Mononuclear cell (primary cell): ENCODE measurements around the gene GPATCH2L. TPM values are rescaled to one million over a fixed set of nuclear protein-coding genes. Genes with fewer than 3 reads are reported as not detected.

Source experiments
- H3K27me3 ChIP-seq: 2 replicates; pipeline ENCODE4 v1.6.0; 2011; ENCODE audit warnings: low read length, control low read depth; ENCODE audit not compliant: insufficient read depth
- H3K4me1 ChIP-seq: 2 replicates; pipeline ENCODE4 v1.5.1; 2011; ENCODE audit warnings: mild to moderate bottlenecking, low read length, control low read depth; ENCODE audit not compliant: insufficient read depth
- H3K4me3 ChIP-seq: 2 replicates; pipeline ENCODE4 v1.5.1; 2011; ENCODE audit warnings: mild to moderate bottlenecking, low read length, moderate library complexity
- H3K9me3 ChIP-seq: 2 replicates; pipeline ENCODE4 v1.5.1; 2011; ENCODE audit warnings: low read depth, mild to moderate bottlenecking, control low read depth, low read length
- total RNA-seq: library from RNA; depleted of rRNA; stranded (reverse); fragments of >200 nt; gene quantifications from one replicate; pipeline ENCODE4 v1.2.3, GENCODE V29; 2012

GPATCH2L gene
- total RNA-seq, 1 donor: 128 TPM

DNA sequence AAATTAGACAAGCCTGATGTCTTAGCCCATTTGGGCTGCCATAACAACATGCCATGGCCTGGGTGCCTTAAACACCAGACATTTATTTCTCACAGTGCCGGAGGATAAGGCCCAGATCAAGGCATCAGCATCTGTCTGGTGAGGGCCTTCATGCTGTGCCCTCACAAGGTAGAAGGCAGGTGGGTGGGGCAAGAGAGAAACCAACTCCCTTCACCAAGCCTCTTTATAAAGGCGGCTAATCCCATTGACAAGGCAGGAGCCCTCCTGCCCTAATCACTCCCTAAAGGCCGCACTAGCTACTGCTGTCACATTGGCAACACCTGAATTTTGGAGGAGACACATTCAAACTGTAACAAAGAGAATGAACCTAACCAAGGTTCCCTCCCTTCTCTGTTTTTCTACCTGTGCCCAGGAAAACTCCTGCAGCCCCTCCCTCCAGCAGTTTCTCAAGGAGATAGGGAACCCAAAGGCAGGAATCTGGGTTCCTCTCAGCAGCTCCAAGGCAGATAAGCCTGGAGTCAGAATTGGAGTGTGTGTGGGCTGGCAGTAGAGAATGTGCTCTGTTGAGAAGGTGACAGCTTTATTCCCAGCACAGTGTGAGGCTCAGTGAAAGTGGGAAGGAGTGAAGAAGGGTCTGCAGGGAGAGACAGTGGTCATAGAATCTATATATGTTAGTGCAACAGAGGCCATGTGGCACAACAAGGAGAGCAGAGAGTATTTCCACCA is 21.7 kb upstream of the GPATCH2L start:
- Histone ChIP-seq H3K9me3 (no peaks in the 10 kb centered on the region), H3K4me3 (no peak overlapping the region)

DNA sequence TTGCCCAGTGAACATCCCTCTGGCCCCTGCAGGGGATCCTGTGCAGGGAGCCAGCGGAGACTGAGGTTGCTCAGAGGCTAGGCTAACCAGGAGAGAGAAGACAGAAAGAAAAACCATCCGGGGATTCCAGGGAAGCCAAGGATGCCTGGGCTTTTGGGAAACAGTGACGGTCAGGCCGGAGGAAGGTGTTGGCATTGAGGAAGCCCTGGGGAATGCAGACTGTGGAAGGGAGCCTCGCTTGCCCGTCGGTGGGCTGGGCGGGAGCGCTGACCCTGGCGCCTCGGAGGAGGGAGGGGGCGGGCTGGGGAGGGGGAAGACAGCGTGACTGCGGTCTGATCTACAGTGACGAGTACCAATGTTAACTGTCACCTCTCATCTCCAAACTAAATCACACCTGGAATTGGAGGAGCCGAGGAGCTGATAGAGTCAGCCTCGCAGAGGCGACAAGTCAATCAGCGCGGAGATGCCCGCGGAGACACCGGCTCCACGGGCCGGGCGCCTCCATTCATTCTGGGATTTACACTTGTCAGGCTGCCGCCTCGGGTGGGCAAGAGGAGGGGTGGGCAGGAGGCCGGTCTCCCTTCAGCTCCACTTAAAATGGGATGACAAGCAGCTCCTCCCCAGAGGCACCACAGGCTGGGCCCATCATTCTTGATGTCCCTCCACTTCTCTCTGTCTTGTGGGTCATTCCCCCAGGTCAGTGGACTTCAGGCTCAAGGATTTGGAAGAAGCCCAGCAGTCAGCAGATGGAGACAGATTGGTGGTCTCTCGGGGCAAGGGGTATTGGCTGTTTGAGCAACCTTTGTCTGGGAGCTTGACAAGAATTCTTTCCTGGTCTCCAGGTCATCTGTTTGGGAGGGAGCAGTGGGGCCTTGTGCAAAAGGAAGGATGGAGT is 20.4 kb upstream of the GPATCH2L start:
- Histone ChIP-seq H3K4me3 (no peak overlapping the region), H3K9me3 (no peaks in the 10 kb centered on the region), H3K4me1 (no peaks in the 10 kb centered on the region), H3K27me3 (peaks cover 7% of the 10 kb centered on the region)

More for the DNA sequence above, 21.7 kb upstream of the GPATCH2L start:
- Histone ChIP-seq H3K27me3 (peaks cover 6% of the 10 kb centered on the region), H3K4me1 (no peaks in the 10 kb centered on the region)

DNA sequence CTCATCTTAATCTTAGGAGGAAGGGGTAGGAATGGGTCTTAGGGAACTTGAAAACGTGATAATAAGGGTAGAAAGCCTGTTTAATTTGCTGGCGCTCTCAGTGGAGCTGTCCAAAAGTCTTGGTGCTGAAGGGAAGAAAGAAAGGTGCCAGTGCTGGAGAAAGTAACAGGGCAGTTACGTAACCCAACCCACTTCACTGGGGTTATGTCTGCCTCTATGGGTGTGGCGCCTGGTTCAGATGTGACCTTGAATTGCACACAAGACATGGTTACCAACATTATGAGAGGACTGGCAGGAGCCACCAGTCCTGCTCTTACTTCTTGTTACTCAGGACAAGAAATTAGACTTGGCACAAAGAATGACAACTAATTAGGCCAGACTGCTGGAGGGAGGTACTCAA is 18.6 kb upstream of the GPATCH2L start:
- Histone ChIP-seq H3K9me3 (no peaks in the 10 kb centered on the region), H3K4me1 (no peaks in the 10 kb centered on the region), H3K27me3 (peaks cover 25% of the 10 kb centered on the region), H3K4me3 (no peak overlapping the region)

DNA sequence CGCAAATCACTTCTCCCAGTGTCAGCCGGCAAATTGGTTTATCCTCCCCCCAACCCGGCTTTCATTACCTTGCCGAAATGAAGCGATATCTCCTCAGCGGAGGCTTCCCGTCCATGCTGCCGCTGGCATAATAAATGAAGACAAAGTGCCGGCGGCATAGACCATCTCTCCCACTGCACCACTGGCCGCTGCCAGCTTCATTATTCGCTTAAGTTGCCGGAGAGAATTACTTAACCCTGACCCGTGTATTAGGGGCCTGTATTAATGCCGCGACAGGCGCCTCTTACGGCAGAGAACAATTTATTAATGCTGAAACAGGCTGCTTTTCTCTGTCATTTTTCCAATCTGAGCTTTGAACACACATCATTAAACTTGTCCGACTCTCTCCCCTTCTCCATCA is 17.5 kb upstream of the GPATCH2L start:
- Histone ChIP-seq H3K4me3 (no peak overlapping the region), H3K27me3 (peaks cover 33% of the 10 kb centered on the region), H3K4me1 (no peaks in the 10 kb centered on the region), H3K9me3 (no peaks in the 10 kb centered on the region)

DNA sequence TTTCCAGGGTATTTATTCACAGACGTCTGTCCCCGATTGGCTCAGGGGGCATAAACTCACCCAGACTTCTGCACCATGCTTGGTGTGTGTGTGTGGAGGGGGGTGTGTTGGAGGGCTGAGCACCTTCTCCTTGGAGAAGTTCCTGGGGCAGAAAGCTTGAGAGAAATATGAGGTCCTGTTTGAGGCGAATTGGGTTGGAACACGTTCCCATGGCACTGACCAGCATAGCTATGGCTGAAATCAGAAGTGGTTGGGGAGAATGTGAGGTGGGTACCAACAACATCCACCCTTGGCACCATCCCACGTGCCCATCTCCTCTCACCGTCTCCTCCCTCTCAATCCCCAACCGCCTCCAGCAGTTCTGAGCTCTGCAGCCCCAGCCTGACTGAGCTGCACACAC is 16.0 kb upstream of the GPATCH2L start:
- peaks cover 48% of the 10 kb centered on the region for H3K27me3 ChIP-seq
- no peaks in the 10 kb centered on the region for H3K4me1 ChIP-seq
- H3K9me3 ChIP-seq: no peaks in the 10 kb centered on the region
- no peak overlapping the region for H3K4me3 ChIP-seq

DNA sequence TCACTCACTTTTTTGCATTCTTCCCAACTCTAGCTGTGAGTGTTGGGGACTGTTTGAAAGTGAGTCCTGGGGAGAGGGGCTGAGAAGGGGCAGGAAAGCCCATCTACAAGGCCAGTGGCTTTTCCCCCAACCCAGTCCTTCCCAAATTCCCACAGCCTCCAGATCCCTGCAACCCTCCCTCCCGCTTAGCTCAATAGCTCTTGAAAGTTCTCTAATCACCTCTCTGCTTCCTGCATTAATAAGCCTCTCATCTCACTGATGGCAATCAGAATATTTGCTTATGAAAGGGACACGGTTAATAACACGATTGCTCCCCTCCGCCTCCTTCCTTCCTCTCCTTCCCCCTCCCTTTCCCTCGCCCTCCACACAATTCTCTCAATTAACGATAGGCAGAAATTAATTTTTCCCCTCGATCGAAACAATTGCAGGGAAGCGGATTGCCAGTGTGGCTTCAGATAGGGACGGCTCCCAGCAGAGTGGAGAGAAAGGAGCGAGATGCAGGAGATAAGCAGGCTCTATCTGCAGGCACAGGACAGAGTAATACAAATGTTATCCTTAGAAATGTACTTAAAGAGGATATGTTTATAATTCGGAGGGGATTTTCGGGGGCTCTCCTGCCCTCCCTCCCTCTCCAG is 15.1 kb upstream of the GPATCH2L start:
- no peaks in the 10 kb centered on the region for H3K4me1 ChIP-seq
- peaks cover 53% of the 10 kb centered on the region for H3K27me3 ChIP-seq
- H3K4me3 ChIP-seq: no peak overlapping the region
- no peaks in the 10 kb centered on the region for H3K9me3 ChIP-seq

DNA sequence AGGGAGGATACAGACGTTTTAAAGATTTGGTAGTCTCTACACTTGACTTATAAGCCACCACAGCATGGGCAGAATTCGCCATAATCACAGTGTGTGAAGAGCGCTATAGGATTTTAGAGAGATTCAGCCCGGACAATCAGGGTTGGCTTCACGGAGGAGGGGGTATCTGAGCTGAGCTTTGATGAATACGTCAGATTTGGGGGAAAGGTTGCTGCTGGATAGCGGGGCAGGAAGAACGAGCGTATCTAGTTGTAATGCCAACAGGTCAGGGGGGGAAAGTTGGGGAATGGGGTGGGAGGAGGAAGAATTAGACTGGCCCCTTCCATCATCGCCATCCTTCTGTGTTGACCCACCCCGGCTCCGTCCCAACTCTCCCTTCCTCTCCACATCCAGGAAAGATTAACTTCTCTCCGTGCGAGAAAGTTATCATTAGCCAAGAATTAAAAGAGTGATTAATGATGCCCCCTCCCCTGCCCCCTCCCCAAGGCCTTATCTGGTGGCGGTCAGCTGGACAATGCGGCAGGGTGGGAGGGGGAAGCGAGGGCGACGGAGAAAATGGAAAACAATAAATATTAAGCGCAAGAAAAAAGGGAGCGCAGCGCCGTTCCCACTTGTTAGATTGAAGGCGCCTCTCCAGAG is 13.5 kb upstream of the GPATCH2L start:
- peaks cover 2% of the 10 kb centered on the region for H3K9me3 ChIP-seq
- H3K4me3 ChIP-seq: no peak overlapping the region
- peaks cover 50% of the 10 kb centered on the region for H3K27me3 ChIP-seq
- H3K4me1 ChIP-seq: no peaks in the 10 kb centered on the region

DNA sequence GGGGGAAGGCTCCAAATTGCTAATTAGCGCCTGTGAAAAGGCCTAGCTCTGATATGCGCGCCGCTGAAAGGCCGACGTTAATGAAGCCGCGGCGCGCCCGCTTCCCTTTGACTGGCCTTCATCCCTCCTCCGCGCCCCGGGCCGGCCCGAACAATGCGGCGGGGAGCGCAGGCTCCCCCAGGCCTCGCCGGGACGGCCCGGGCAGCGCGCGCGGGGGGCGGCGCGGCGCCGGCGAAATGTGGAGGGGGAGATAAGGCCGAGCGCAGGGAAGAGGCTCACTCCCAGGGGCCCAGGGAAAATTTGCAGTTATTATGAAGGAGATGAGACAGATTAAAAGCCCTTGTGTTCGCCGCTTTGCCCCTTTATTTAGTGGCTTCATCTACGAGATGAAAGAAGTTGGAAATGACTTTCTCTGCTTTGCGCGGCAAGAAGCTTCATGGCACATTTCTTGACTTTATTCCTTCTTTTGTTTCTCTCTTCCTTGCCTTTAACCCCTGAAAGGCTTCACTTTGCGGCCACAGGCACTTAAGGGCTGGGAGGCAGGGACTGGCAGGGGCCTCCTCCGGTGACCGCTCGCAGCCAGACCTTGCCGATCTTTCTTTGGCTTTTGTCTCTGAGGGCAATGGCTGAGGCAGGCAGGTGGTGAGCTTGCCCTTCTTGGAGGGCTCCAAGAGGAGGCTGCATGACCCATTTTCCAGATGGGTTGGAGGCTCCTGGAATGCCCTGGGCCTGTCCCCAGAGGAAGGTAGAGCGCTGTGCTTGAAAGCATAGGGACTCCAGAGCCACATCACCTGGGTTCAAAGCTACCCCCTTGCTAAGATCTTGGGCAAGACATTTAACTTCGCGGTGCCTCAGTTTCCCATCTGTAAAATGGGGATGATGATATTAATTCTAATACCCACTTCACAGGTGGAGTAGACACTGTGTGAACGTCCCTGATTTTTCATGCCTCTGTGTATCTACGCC is 12.7 kb upstream of the GPATCH2L start:
- no peak overlapping the region for H3K4me3 ChIP-seq
- H3K27me3 ChIP-seq: peaks cover 50% of the 10 kb centered on the region
- no peaks in the 10 kb centered on the region for H3K4me1 ChIP-seq
- peaks cover 11% of the 10 kb centered on the region for H3K9me3 ChIP-seq

DNA sequence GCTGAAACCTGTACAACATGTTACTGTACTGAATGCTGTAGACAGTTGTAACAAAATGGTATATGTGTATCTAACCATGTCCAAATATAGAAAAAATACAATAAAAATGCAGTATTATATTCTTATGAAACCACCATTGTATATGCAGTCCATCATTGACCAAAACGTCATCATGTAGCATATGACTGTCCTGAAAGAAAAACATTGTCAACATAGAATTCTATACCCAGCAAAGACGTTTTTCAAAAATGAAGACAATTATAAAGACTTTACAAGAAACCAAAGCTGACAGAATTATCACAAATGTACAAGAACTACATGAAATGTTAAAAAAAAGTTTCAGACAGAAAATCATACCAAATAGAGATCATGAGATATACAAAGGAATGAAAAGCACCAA is 8.1 kb upstream of the GPATCH2L start:
- no peaks in the 10 kb centered on the region for H3K4me1 ChIP-seq
- H3K27me3 ChIP-seq: peaks cover 33% of the 10 kb centered on the region
- H3K4me3 ChIP-seq: no peak overlapping the region
- peaks cover 14% of the 10 kb centered on the region for H3K9me3 ChIP-seq

DNA sequence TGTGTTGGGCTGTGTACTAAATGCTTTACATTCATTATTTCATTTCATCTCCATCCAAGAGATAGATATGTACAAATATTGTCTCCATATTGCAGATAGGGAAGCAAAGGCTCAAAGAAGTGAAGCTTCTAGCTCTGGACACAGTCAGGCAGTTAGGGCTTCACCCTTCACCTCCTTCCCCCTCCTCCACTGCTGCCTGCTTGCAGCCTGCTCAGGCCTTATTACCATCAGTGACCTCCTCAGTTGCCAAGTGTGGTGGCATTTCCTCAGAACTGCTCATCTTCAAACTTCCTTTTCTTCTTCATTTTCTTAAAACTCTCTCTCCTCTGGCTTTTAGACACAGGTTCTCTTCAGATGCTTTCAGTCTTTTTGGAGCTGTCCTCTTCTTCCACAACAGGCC is 4.7 kb upstream of the GPATCH2L start:
- H3K9me3 ChIP-seq: peaks cover 14% of the 10 kb centered on the region
- H3K27me3 ChIP-seq: peaks cover 6% of the 10 kb centered on the region
- peaks cover 4% of the 10 kb centered on the region for H3K4me1 ChIP-seq
- no peak overlapping the region for H3K4me3 ChIP-seq

DNA sequence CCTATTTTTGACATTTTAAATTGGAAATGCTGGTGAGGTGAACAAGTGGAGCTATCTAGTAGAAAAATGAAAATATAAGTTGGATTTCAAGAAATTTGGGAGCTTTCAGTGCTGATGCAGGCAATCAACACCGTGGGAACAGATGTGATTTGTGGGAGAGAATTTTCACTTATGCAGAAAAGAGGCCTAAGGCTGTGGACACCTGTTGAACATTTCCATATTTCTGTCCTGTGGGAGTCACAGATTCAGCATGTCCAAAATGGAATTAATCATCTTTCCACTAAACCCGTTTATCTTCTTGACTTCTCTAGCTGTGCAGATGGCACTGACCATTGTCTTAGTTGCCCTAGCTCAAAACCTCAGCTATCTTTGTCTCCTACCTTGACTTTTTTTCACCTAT is 2.5 kb upstream of the GPATCH2L start:
- peaks cover 23% of the 10 kb centered on the region for H3K4me1 ChIP-seq
- peaks cover 5% of the 10 kb centered on the region for H3K27me3 ChIP-seq
- H3K4me3 ChIP-seq: no peak overlapping the region
- H3K9me3 ChIP-seq: peaks cover 2% of the 10 kb centered on the region

DNA sequence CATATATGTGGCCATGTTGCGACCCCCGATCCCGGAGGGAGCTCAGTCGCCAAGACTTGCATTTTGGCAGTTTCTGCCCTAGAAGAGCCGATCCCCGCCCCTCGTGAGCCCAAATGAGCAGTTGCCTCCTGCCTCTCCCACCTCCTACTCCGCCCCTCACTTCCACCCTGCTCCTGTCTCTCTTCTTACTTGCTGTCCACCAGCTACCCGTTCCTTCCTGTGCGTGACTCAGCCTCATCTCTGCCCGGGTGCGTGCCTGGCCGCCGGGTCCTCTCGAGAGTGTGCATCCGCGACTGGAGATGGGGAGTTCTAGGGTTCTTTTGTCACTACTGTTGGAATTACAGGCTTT is 585 bp downstream of the GPATCH2L start:
- Histone ChIP-seq H3K27me3 (no peaks in the 10 kb centered on the region), H3K4me1 (peaks cover 49% of the 10 kb centered on the region), H3K4me3 (peak overlapping the region; percentile 89), H3K9me3 (no peaks in the 10 kb centered on the region)

DNA sequence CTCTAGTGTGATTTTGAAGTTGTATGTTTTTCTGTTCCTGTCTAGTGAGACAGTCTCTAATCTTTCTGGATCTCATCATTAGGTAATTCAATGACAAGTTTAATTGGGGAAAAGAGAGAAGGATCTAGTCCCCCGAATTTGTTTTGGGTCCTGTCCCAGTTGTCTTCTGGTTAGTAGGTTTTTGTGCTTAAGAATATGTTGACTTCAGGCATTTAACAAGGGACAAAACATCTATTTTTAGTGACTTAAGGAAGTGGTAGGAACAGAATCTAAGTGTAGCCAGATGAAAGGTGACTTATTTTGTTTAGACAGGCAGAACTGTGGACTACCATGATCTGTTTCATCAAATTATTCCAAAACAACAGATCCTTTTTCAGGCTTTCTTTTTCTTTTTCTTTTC is 2.2 kb downstream of the GPATCH2L start:
- Histone ChIP-seq H3K27me3 (no peaks in the 10 kb centered on the region), H3K4me3 (no peak overlapping the region), H3K4me1 (peaks cover 49% of the 10 kb centered on the region), H3K9me3 (no peaks in the 10 kb centered on the region)

DNA sequence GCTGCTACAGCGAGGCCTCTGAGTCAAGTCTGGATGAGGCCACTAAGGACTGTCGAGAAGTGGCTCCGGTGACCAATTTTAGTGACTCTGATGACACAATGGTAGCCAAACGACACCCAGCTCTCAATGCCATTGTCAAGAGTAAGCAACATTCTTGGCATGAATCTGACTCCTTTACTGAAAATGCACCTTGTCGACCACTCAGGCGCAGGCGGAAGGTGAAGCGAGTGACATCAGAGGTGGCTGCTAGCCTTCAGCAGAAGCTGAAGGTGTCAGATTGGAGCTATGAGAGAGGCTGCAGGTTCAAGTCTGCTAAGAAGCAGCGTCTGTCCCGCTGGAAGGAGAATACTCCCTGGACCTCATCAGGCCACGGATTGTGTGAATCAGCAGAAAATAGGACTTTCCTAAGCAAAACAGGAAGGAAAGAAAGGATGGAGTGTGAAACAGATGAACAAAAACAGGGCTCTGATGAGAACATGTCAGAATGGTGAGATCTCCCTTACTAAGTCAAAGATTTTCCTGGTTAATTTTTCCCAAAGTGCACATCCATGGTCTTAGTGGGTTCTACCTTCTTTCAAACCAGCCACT is 2.9 kb downstream of the GPATCH2L start:
- Histone ChIP-seq H3K4me3 (no peak overlapping the region), H3K27me3 (no peaks in the 10 kb centered on the region), H3K9me3 (no peaks in the 10 kb centered on the region), H3K4me1 (peaks cover 49% of the 10 kb centered on the region)
